Cardiac muscle cell (in vitro differentiated cells and primary cell): ENCODE results near the gene C4BPB. TPM values are rescaled to one million over a fixed set of nuclear protein-coding genes. Genes with fewer than 3 reads are reported as not detected.

Experiments used
- DNase-seq, 2 donors: peaks; one replicate each; pipeline versions ENCODE4 v3.0.0 to v3.0.0-alpha.2; 2010 to 2017; ENCODE audit warnings: low read depth in 1 of 2, low spot score in 1 of 2
- H3K27ac ChIP-seq: fragments of 200-600 bp; sonication (generic); 2 replicates; pipeline ENCODE4 v1.5.1; 2016
- H3K27me3 ChIP-seq: fragments of 200-600 bp; sonication (generic); 2 replicates; pipeline ENCODE4 v1.6.0; 2016; ENCODE audit warnings: control low read depth
- H3K36me3 ChIP-seq: fragments of 200-600 bp; sonication (generic); 2 replicates; pipeline ENCODE4 v1.5.1; 2016; ENCODE audit warnings: control low read depth
- H3K4me1 ChIP-seq: fragments of 200-600 bp; sonication (generic); 2 replicates; pipeline ENCODE4 v1.8.1; 2017; ENCODE audit warnings: low read depth, mild to moderate bottlenecking, mixed run types
- H3K4me3 ChIP-seq: fragments of 200-600 bp; sonication (generic); 2 replicates; pipeline ENCODE4 v1.5.1; 2016; ENCODE audit warnings: mild to moderate bottlenecking
- H3K9me3 ChIP-seq: fragments of 200-600 bp; sonication (generic); 2 replicates; pipeline ENCODE4 v1.5.1; 2017; ENCODE audit warnings: low read depth, mild to moderate bottlenecking, control low read depth
- CTCF ChIP-seq: IDR thresholded peaks from 2 replicates; pipeline ENCODE4 v1.5.1; 2012; ENCODE audit warnings: low read depth, mild to moderate bottlenecking, low read length
- polyA plus RNA-seq: library from polyadenylated mRNA; unstranded; fragments of >200 nt; fragmentation: Nextera tagmentation; extraction: Ambion mirVana; gene quantifications from 2 replicates; pipeline ENCODE4 v1.2.1, GENCODE V29; 2016
- total RNA-seq: library from RNA; depleted of rRNA; stranded (reverse); fragments of >200 nt; gene quantifications from 2 replicates; pipeline ENCODE4 v1.2.3, GENCODE V29; 2016

C4BPB gene
- total and polyA plus RNA-seq, 2 experiments from 2014 or later = not detected

GRCh38 chr1:207079706-207080241 lies 8.9 kb upstream of the C4BPB start:
- H3K4me1 ChIP-seq = peaks cover 6% of the 10 kb centered on the region
- H3K36me3 ChIP-seq = no peaks in the 10 kb centered on the region
- no peak overlapping the region for H3K27ac ChIP-seq
- TF ChIP-seq CTCF = no peak
- no peaks in the 10 kb centered on the region for H3K9me3 ChIP-seq
- no peak for DNase-seq
- H3K4me3 ChIP-seq = no peak overlapping the region
- no peaks in the 10 kb centered on the region for H3K27me3 ChIP-seq

- no peaks in the 10 kb centered on the region for H3K36me3 ChIP-seq
- H3K27ac ChIP-seq = no peak overlapping the region
- peaks cover 8% of the 10 kb centered on the region for H3K4me1 ChIP-seq
- TF ChIP-seq CTCF = no peak
- DNase-seq = no peak
- H3K9me3 ChIP-seq = no peaks in the 10 kb centered on the region
- H3K27me3 ChIP-seq = no peaks in the 10 kb centered on the region
- no peak overlapping the region for H3K4me3 ChIP-seq
Observed at GRCh38 chr1:207081088-207081487, 7.6 kb upstream of the C4BPB start.

GRCh38 chr1:207081806-207082205 lies 6.9 kb upstream of the C4BPB start:
- Histone ChIP-seq H3K27me3 (no peaks in the 10 kb centered on the region), H3K4me1 (peaks cover 8% of the 10 kb centered on the region), H3K27ac (no peak overlapping the region), H3K36me3 (no peaks in the 10 kb centered on the region), H3K4me3 (no peak overlapping the region), H3K9me3 (no peaks in the 10 kb centered on the region)
- DNase-seq = no peak
- TF ChIP-seq CTCF = no peak

GRCh38 chr1:207084232-207084631 lies 4.4 kb upstream of the C4BPB start:
- no peak overlapping the region for H3K4me3 ChIP-seq
- no peak overlapping the region for H3K27ac ChIP-seq
- H3K36me3 ChIP-seq = no peaks in the 10 kb centered on the region
- TF ChIP-seq CTCF = no peak
- H3K9me3 ChIP-seq = no peaks in the 10 kb centered on the region
- peaks cover 2% of the 10 kb centered on the region for H3K4me1 ChIP-seq
- no peaks in the 10 kb centered on the region for H3K27me3 ChIP-seq
- no peak for DNase-seq

GRCh38 chr1:207084701-207085180 lies 3.9 kb upstream of the C4BPB start:
- Histone ChIP-seq H3K27ac (no peak overlapping the region), H3K36me3 (no peaks in the 10 kb centered on the region), H3K4me3 (no peak overlapping the region), H3K27me3 (no peaks in the 10 kb centered on the region), H3K4me1 (peaks cover 2% of the 10 kb centered on the region), H3K9me3 (no peaks in the 10 kb centered on the region)
- peak; percentile 66 for TF ChIP-seq CTCF
- peak; percentile 79 to 83 for DNase-seq
